CD14-positive monocyte (primary cell): ENCODE measurements around the gene SEM1. TPM values are rescaled to one million over a fixed set of nuclear protein-coding genes. Genes with fewer than 3 reads are reported as not detected.

Source experiments
- DNase-seq, 3 donors: peaks; one replicate each; pipeline ENCODE4 v3.0.0-alpha.2; 2011 to 2022
- H2AFZ ChIP-seq: 2 replicates; pipeline ENCODE4 v1.6.0; 2012; ENCODE audit warnings: mild to moderate bottlenecking, low read depth, low read length, inconsistent platforms; ENCODE audit not compliant: insufficient read depth, poor library complexity, severe bottlenecking
- H3K27ac ChIP-seq, 2 donors: 1 replicate in 1 of 2; 2 replicates in 1 of 2; pipeline ENCODE4 v1.5.1; 2012 to 2013; ENCODE audit warnings: low read length in 2 of 2, control low read depth in 1 of 2, inconsistent platforms in 1 of 2, low read depth in 1 of 2, mild to moderate bottlenecking in 1 of 2
- H3K27me3 ChIP-seq, 2 donors: one replicate each; pipeline versions ENCODE4 v1.6.0 to v1.6.1; 2011 to 2013; ENCODE audit warnings: low read length in 2 of 2; ENCODE audit not compliant: control insufficient read depth in 2 of 2, insufficient read depth in 2 of 2
- H3K36me3 ChIP-seq, 2 donors: replicated peaks in 1 of 2; 1 replicate in 1 of 2; 2 replicates in 1 of 2; pipeline versions ENCODE4 v1.5.1 to v1.6.1; 2012 to 2013; ENCODE audit warnings: low read length in 2 of 2, control low read depth in 1 of 2, inconsistent platforms in 1 of 2, mild to moderate bottlenecking in 1 of 2; ENCODE audit not compliant: insufficient read depth in 2 of 2, control insufficient read depth in 1 of 2
- H3K4me1 ChIP-seq, 2 donors: 1 replicate in 1 of 2; 2 replicates in 1 of 2; pipeline versions ENCODE4 v1.5.1 to v1.6.1; 2012 to 2013; ENCODE audit warnings: low read length in 2 of 2, control low read depth in 1 of 2, inconsistent platforms in 1 of 2, mild to moderate bottlenecking in 1 of 2, moderate library complexity in 1 of 2; ENCODE audit not compliant: insufficient read depth in 2 of 2, control insufficient read depth in 1 of 2
- H3K4me2 ChIP-seq: replicated peaks from 2 replicates; pipeline ENCODE3; 2012; ENCODE audit warnings: low read length, moderate library complexity, mild to moderate bottlenecking; ENCODE audit not compliant: poor library complexity, severe bottlenecking; ENCODE audit errors: extremely low read depth
- H3K4me3 ChIP-seq, 3 experiments: fragments of 200-600 bp in 1 of 3; sonication (generic) in 1 of 3; replicated peaks in 1 of 3; 1 replicate in 2 of 3; 2 replicates in 1 of 3; pipeline ENCODE4 v1.5.1; 2011 to 2013; ENCODE audit warnings: low read length in 3 of 3, mild to moderate bottlenecking in 3 of 3, control low read depth in 2 of 3, low read depth in 2 of 3, inconsistent platforms in 1 of 3, moderate library complexity in 1 of 3
- H3K79me2 ChIP-seq: 2 replicates; pipeline ENCODE4 v1.6.0; 2012; ENCODE audit warnings: mild to moderate bottlenecking, control low read depth, inconsistent platforms, low read length, moderate library complexity; ENCODE audit not compliant: insufficient read depth
- H3K9ac ChIP-seq: 2 replicates; pipeline ENCODE4 v1.6.0; 2017; ENCODE audit warnings: low read length, mild to moderate bottlenecking; ENCODE audit not compliant: insufficient read depth, poor library complexity, severe bottlenecking
- H3K9me3 ChIP-seq, 2 donors: replicated peaks in 1 of 2; 1 replicate in 1 of 2; 2 replicates in 1 of 2; pipeline versions ENCODE4 v1.5.1 to v1.6.1; 2012 to 2013; ENCODE audit warnings: low read length in 2 of 2, control low read depth in 1 of 2; ENCODE audit not compliant: control insufficient read depth in 1 of 2, insufficient read depth in 1 of 2
- H4K20me1 ChIP-seq: 2 replicates; pipeline ENCODE4 v1.6.0; 2012; ENCODE audit warnings: mild to moderate bottlenecking, low read length, control low read depth, moderate library complexity; ENCODE audit not compliant: insufficient read depth
- H3K27ac Mint-ChIP-seq, 7 donors: one replicate each; pipeline ENCODE4 v1.8.0; 2020; ENCODE audit warnings: mild to moderate bottlenecking in 7 of 7, mixed read lengths in 7 of 7, moderate library complexity in 6 of 7, inconsistent platforms in 2 of 7
- H3K27me3 Mint-ChIP-seq, 3 donors: one replicate each; pipeline ENCODE4 v1.8.0; 2021 to 2022; ENCODE audit warnings: low read depth in 3 of 3, mild to moderate bottlenecking in 3 of 3, mixed read lengths in 3 of 3, moderate library complexity in 3 of 3, inconsistent platforms in 1 of 3
- H3K36me3 Mint-ChIP-seq, 2 donors: one replicate each; pipeline ENCODE4 v1.8.0; 2020; ENCODE audit warnings: mixed read lengths in 2 of 2, inconsistent platforms in 1 of 2, mild to moderate bottlenecking in 1 of 2
- H3K4me1 Mint-ChIP-seq: one replicate; pipeline ENCODE4 v1.8.0; 2020; ENCODE audit warnings: mild to moderate bottlenecking, mixed read lengths
- H3K4me3 Mint-ChIP-seq, 2 donors: one replicate each; pipeline ENCODE4 v1.8.0; 2020; ENCODE audit warnings: mild to moderate bottlenecking in 2 of 2, mixed read lengths in 2 of 2, moderate library complexity in 1 of 2
- H3K9me3 Mint-ChIP-seq, 7 donors: one replicate each; pipeline ENCODE4 v1.8.0; 2020 to 2022; ENCODE audit warnings: mixed read lengths in 7 of 7, mild to moderate bottlenecking in 6 of 7, moderate library complexity in 6 of 7, inconsistent platforms in 2 of 7
- WGBS: methylation state at CpG from one replicate; pipeline ENCODE4 v1.1.5; 2013; ENCODE audit warnings: missing lambda C conversion rate; ENCODE audit not compliant: insufficient coverage; 5-methylcytosine and 5-hydroxymethylcytosine counted together
- intact Hi-C, 2 donors: fragments of 100-400 bp; cut with micrococcal nuclease; formaldehyde crosslinking; loops; one replicate each; pipeline versions ENCODE4 v1.15.0 to v1.15.1; 2023
- polyA plus RNA-seq, 3 donors: library from polyadenylated mRNA; depleted of rRNA in 1 of 3; unstranded in 2 of 3; stranded (reverse) in 1 of 3; fragments of 300-500 nt in 2 of 3; fragments of >200 nt in 1 of 3; fragmentation: Illumina TruSeq in 2 of 3; gene quantifications; 1 replicate in 2 of 3; 2 replicates in 1 of 3; pipeline ENCODE4 v1.2.3, GENCODE V29; 2012 to 2021
- TF ChIP-seq, protein P1 (sequence below): fragments of 200-600 bp; IDR thresholded peaks from one replicate; pipeline ENCODE4 v1.8.0; 2022; ENCODE audit warnings: antibody characterized with exemption, mild to moderate bottlenecking

SEM1 gene
- polyA plus RNA-seq, 3 donors: 8.0 to 117 (median 98.1) TPM

DNA sequence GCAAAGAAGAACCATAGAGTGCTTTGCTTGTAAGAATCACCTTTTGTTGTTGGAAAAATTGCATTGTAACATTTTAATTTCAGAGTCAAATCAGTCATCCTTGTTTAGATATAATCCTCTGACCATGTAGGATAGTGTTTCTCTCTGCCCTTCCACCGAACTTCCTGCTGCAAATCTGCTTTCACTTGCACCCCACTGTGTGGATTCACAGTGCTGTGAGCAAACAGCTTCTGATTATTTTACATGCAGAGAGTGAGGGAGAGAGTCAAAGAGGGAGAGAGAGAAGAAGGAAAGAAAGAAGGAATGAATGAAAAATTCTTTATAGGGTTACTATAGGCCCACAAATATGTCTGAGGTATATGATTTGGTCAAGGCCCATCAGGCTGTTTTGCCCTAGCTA is 30.0 kb upstream of the SEM1 start:
- Histone ChIP-seq H3K4me1 (no peaks in the 10 kb centered on the region), H3K27ac (no peak overlapping the region), H3K36me3 (no peaks in the 10 kb centered on the region), H3K4me3 (no peak overlapping the region), H3K4me2 (no peak overlapping the region), H3K9ac (no peak overlapping the region), H3K27me3 (peaks cover 0 to 3% of the 10 kb centered on the region in 2 donors), H3K79me2 (no peaks in the 10 kb centered on the region), H4K20me1 (no peaks in the 10 kb centered on the region), H2AFZ (no peak overlapping the region), H3K9me3 (no peaks in the 10 kb centered on the region)
- WGBS: no CpG with 5 or more reads among the region's 1 CpG
- H3K27me3 Mint-ChIP-seq: peaks cover 1 to 12% (median 10%) of the 10 kb centered on the region in 3 donors
- H3K9me3 Mint-ChIP-seq: no peaks in the 10 kb centered on the region
- DNase-seq: no peak
- no peaks in the 10 kb centered on the region for H3K4me1 Mint-ChIP-seq
- no peak overlapping the region for H3K27ac Mint-ChIP-seq
- intact Hi-C loops: no loop called here
- H3K36me3 Mint-ChIP-seq: no peaks in the 10 kb centered on the region
- no peak overlapping the region for H3K4me3 Mint-ChIP-seq
- TF ChIP-seq, protein P1, sequence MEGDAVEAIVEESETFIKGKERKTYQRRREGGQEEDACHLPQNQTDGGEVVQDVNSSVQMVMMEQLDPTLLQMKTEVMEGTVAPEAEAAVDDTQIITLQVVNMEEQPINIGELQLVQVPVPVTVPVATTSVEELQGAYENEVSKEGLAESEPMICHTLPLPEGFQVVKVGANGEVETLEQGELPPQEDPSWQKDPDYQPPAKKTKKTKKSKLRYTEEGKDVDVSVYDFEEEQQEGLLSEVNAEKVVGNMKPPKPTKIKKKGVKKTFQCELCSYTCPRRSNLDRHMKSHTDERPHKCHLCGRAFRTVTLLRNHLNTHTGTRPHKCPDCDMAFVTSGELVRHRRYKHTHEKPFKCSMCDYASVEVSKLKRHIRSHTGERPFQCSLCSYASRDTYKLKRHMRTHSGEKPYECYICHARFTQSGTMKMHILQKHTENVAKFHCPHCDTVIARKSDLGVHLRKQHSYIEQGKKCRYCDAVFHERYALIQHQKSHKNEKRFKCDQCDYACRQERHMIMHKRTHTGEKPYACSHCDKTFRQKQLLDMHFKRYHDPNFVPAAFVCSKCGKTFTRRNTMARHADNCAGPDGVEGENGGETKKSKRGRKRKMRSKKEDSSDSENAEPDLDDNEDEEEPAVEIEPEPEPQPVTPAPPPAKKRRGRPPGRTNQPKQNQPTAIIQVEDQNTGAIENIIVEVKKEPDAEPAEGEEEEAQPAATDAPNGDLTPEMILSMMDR: no peak

DNA sequence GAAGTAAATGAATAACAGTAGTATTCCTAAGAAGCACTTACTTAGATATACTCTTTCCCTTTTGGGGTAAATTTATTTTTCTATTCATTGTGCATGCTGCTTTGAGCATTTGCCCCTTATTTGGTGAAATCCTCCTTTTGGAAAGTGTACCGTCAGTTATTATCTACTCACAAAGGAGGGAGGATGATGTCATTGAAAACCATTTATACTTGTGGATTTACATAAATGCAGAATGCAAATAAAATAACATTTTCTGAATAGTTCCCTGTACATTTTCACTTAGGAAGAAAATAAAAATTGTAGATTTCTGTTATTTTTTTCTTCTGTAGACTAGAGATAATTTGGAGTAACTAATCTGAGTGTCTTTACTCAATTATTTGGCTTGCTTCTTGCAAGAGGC is 29.5 kb upstream of the SEM1 start:
- Mint-ChIP-seq H3K4me3 (no peak overlapping the region), H3K36me3 (no peaks in the 10 kb centered on the region), H3K27ac (no peak overlapping the region), H3K27me3 (peaks cover 0 to 10% (median 10%) of the 10 kb centered on the region in 3 donors), H3K4me1 (no peaks in the 10 kb centered on the region), H3K9me3 (no peaks in the 10 kb centered on the region)
- H3K27ac ChIP-seq: no peak overlapping the region
- H3K27me3 ChIP-seq: peaks cover 0 to 3% of the 10 kb centered on the region in 2 donors
- intact Hi-C loops: no loop called here
- no peak overlapping the region for H3K4me2 ChIP-seq
- H3K9ac ChIP-seq: no peak overlapping the region
- WGBS: no CpG with 5 or more reads among the region's 1 CpG
- DNase-seq: no peak
- no peak overlapping the region for H3K4me3 ChIP-seq
- H4K20me1 ChIP-seq: no peaks in the 10 kb centered on the region
- no peaks in the 10 kb centered on the region for H3K9me3 ChIP-seq
- no peaks in the 10 kb centered on the region for H3K36me3 ChIP-seq
- TF ChIP-seq, protein P1: no peak
- H3K4me1 ChIP-seq: no peaks in the 10 kb centered on the region
- H3K79me2 ChIP-seq: no peaks in the 10 kb centered on the region
- no peak overlapping the region for H2AFZ ChIP-seq
